A673 (cell line): Measurements from ENCODE around the gene BRPF1. TPM values are rescaled to one million over a fixed set of nuclear protein-coding genes. Genes with fewer than 3 reads are reported as not detected.

Source experiments
- BruUV-seq: library from RNA; stranded (reverse); fragments of 400-500 nt; replicated peaks from 2 replicates; lab custom pipeline; 2021; lab: Mats Ljungman, UMichigan
- CTCF ChIA-PET: fragments of 300-600 bp; sonication (Branson Sonifier 250); formaldehyde crosslinking; loops from one replicate; lab custom pipeline; 2022; ENCODE audit warnings: antibody characterized with exemption; lab: Charles Lee
- POLR2A ChIA-PET: fragments of 300-600 bp; sonication (Branson Sonifier 250); formaldehyde crosslinking; loops from one replicate; lab custom pipeline; 2022; ENCODE audit warnings: antibody characterized with exemption; ENCODE audit not compliant: low non-redundant PET; lab: Charles Lee
- DNase-seq: peaks from one replicate; pipeline ENCODE4 v3.0.0-alpha.2; 2015; ENCODE audit warnings: low spot score
- H3K27ac ChIP-seq: fragments of 200-600 bp; sonication (generic); 2 replicates; pipeline ENCODE4 v1.5.1; 2016; ENCODE audit warnings: mixed run types, low read depth, mild to moderate bottlenecking, mixed read lengths, antibody characterized with exemption, low read length; ENCODE audit not compliant: poor library complexity, severe bottlenecking
- H3K27me3 ChIP-seq: fragments of 200-600 bp; sonication (generic); replicated peaks from 2 replicates; pipeline ENCODE4 v1.6.1; 2017; ENCODE audit warnings: mixed run types, low read depth, mild to moderate bottlenecking, mixed read lengths, antibody characterized with exemption, low read length; ENCODE audit not compliant: insufficient read depth, poor library complexity
- H3K36me3 ChIP-seq: fragments of 200-600 bp; sonication (generic); 2 replicates; pipeline ENCODE4 v1.6.1; 2016; ENCODE audit warnings: mixed run types, mild to moderate bottlenecking, mixed read lengths, antibody characterized with exemption, low read length; ENCODE audit not compliant: insufficient read depth, poor library complexity, severe bottlenecking
- H3K4me1 ChIP-seq: fragments of 200-600 bp; sonication (generic); 2 replicates; pipeline ENCODE4 v1.6.1; 2017; ENCODE audit warnings: mixed run types, mild to moderate bottlenecking, mixed read lengths, antibody characterized with exemption, low read length; ENCODE audit not compliant: insufficient read depth, poor library complexity, severe bottlenecking
- H3K4me3 ChIP-seq: fragments of 200-600 bp; sonication (generic); 2 replicates; pipeline ENCODE4 v1.5.1; 2016; ENCODE audit warnings: low read depth, mixed run types, mild to moderate bottlenecking, mixed read lengths, low read length; ENCODE audit not compliant: poor library complexity, severe bottlenecking
- H3K9me3 ChIP-seq: fragments of 200-600 bp; sonication (generic); 2 replicates; pipeline ENCODE4 v1.6.1; 2016; ENCODE audit warnings: mixed run types, low read depth, mild to moderate bottlenecking, mixed read lengths, antibody characterized with exemption, low read length; ENCODE audit not compliant: poor library complexity, severe bottlenecking
- CTCF ChIP-seq: fragments of 300-800, 200-600 bp; sonication (generic); conservative IDR thresholded peaks from 2 replicates; pipeline ENCODE4 v1.5.1; 2017; ENCODE audit warnings: low read depth, mild to moderate bottlenecking, antibody characterized with exemption, low read length, moderate library complexity, mixed read lengths
- EZH2 ChIP-seq: fragments of 200-600 bp; sonication (generic); IDR thresholded peaks from 2 replicates; pipeline ENCODE4 v1.6.1; 2017; ENCODE audit warnings: borderline replicate concordance, low read depth, mild to moderate bottlenecking, mixed read lengths, antibody characterized with exemption, low read length; ENCODE audit not compliant: poor library complexity, severe bottlenecking
- intact Hi-C: fragments of 100-400 bp; cut with micrococcal nuclease; formaldehyde crosslinking; loops from one replicate; pipeline ENCODE4 v1.10.0; 2022; ENCODE audit not compliant: unreplicated experiment
- total RNA-seq: library from RNA; stranded (reverse); gene quantifications from 2 replicates; pipeline ENCODE4 v1.2.3, GENCODE V29; 2021

The BRPF1 gene
- total RNA-seq, 1 experiment from 2014 or later, result 32.0 TPM

DNA sequence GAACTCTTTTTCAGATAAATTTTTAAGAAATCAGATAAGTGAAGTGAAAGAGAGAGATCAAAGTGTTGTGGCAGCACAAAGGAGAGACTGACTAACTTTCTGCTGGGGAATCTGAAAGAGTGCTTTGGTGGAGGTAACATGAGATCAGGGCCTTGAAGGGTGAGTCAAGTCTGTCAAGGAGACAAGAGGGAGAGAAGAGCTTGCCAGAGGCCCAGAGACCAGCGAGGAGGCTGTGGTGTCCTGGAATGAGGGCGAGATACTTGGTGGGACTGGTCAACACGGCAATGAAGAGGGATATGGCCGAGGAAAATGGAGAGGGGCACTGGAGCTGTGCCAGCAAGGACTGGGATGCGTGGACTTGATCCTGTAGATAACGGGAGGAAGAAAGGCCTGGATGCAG is 56.2 kb downstream of the BRPF1 start:
- peaks cover 41% of the 10 kb centered on the region for H3K36me3 ChIP-seq
- intact Hi-C loops, result no loop called here
- ChIA-PET POLR2A (no interaction called here), CTCF (no interaction called here)
- peaks cover 10% of the 10 kb centered on the region for H3K4me1 ChIP-seq
- H3K27me3 ChIP-seq, result no peaks in the 10 kb centered on the region
- BruUV-seq, result no TSS peak
- H3K9me3 ChIP-seq, result no peaks in the 10 kb centered on the region
- no peak overlapping the region for H3K4me3 ChIP-seq
- DNase-seq, result no peak
- no peak overlapping the region for H3K27ac ChIP-seq
- no peak for TF ChIP-seq EZH2
- TF ChIP-seq CTCF, result no peak

DNA sequence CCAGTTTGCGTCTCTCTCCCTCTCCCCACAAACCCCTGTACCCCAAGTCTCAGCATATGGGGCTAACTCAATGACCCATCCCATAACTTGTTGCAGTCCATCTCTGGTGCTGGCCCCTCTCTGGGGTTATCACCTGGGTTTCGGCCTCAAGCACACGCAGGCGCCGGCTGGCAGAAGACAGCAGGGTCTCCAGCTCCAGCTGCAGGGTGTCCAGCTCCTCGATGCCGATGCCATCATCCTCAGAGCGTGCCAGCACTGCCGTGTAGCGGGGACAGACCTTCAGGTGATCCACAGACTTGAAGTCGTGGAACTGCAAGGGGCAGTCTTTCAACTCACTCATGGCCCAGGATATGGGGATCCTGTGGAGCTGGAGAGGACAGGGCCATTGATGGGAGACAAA is 59.6 kb downstream of the BRPF1 start:
- DNase-seq, result no peak
- POLR2A ChIA-PET, result no interaction called here
- Histone ChIP-seq H3K4me3 (no peak overlapping the region), H3K36me3 (peaks cover 24% of the 10 kb centered on the region), H3K27me3 (no peaks in the 10 kb centered on the region), H3K9me3 (no peaks in the 10 kb centered on the region), H3K4me1 (peaks cover 17% of the 10 kb centered on the region), H3K27ac (no peak overlapping the region)
- intact Hi-C loops, result no loop called here
- CTCF ChIA-PET, result no interaction called here
- BruUV-seq, result no TSS peak
- no peak for TF ChIP-seq CTCF
- TF ChIP-seq EZH2, result no peak

- TF ChIP-seq EZH2, result no peak
- peaks cover 17% of the 10 kb centered on the region for H3K4me1 ChIP-seq
- H3K9me3 ChIP-seq, result no peaks in the 10 kb centered on the region
- no peak for DNase-seq
- H3K27ac ChIP-seq, result peak overlapping the region; percentile 99
- peak overlapping the region; percentile 99 for H3K4me3 ChIP-seq
- H3K36me3 ChIP-seq, result peaks cover 19% of the 10 kb centered on the region
- intact Hi-C loops, result loop anchor here (2.0 kb wide), 1 partner anchor 395 kb away; the partner anchor contains the start of gene SETD5
- TSS peak; percentile 75 for BruUV-seq
- H3K27me3 ChIP-seq, result no peaks in the 10 kb centered on the region
- ChIA-PET POLR2A (interaction anchor here (0.7 kb wide), 1 partner anchor 39 kb away, joined by 3 read pairs; no protein-coding TSS in a partner anchor), CTCF (no interaction called here)
Observed at GRCh38 chr3:9791790-9792404, 60.4 kb downstream of the BRPF1 start.
